Measurements from ENCODE around the gene CEP112. TPM values are rescaled to one million over a fixed set of nuclear protein-coding genes. Genes with fewer than 3 reads are reported as not detected.

The CEP112 gene
- total and polyA plus RNA-seq, 2 experiments from 2014 or later = 4.0 to 4.3 TPM

DNA sequence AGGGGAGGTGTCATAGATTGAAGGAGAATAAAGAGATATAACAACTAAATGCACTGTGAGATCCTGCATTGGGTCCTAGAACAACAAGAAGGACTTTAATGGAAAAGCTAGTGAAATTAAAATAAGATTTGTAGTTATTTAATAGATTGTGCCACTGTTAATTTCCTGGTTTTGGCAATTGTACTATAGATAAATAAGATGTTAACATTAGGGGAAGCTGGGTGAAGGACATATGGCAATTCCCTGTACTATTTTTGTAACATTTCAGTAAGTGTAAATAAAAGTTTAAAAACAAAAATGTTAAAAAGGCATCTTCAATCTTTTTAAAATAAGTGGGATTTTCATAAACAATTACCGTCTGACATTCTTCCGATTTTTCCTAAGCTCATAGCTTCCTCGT lies 372.1 kb downstream of the CEP112 start:
- no peak overlapping the region for H2AFZ ChIP-seq
- no peaks in the 10 kb centered on the region for H3K4me1 ChIP-seq (ENCODE audit: insufficient read depth)
- DNase-seq (ENCODE audit: low spot score) = no peak
- Mint-ChIP-seq H3K27me3 (ENCODE audit: insufficient read depth, low read depth, poor library complexity) (no peaks in the 10 kb centered on the region), H3K4me1 (no peaks in the 10 kb centered on the region), H3K36me3 (ENCODE audit: low read depth) (no peaks in the 10 kb centered on the region), H3K27ac (no peak overlapping the region), H3K9me3 (no peaks in the 10 kb centered on the region), H3K4me3 (no peak overlapping the region)
- no peak overlapping the region for H3K27ac ChIP-seq (ENCODE audit: low read depth)
- no peak for ATAC-seq
- H3K27me3 ChIP-seq (ENCODE audit: insufficient read depth) = no peaks in the 10 kb centered on the region
- H3K4me2 ChIP-seq = no peak overlapping the region
- no peaks in the 10 kb centered on the region for H3K79me2 ChIP-seq (replicated peaks; ENCODE audit: insufficient read depth)
- no peaks in the 10 kb centered on the region for H3F3A ChIP-seq (replicated peaks; ENCODE audit: low read depth)
- H3K4me3 ChIP-seq = no peak overlapping the region
- no peaks in the 10 kb centered on the region for H3K36me3 ChIP-seq (ENCODE audit: insufficient read depth)
- no peaks in the 10 kb centered on the region for H4K20me1 ChIP-seq (replicated peaks; ENCODE audit: insufficient read depth)
- no peaks in the 10 kb centered on the region for H3K9me2 ChIP-seq (ENCODE audit: insufficient read depth)
- TF ChIP-seq ZNF331 (CRISPR knock-in tag; IDR thresholded peaks at IDR 0.05; ENCODE audit: low read depth) (no peak), EZH2 (IDR thresholded peaks at IDR 0.05; ENCODE audit: low read depth, unreplicated experiment) (no peak), STAT1 (IDR thresholded peaks at IDR 0.05; ENCODE audit: unreplicated experiment) (no peak), JUNB (IDR thresholded peaks at IDR 0.05; ENCODE audit: unreplicated experiment) (no peak), ZNF114 (CRISPR knock-in tag; IDR thresholded peaks at IDR 0.05) (no peak), CREB1 (CRISPR knock-in tag; IDR thresholded peaks at IDR 0.05; ENCODE audit: low read depth) (no peak), NANOG (IDR thresholded peaks at IDR 0.05; ENCODE audit: borderline replicate concordance) (no peak), EZH2phosphoT487 (IDR thresholded peaks at IDR 0.05; ENCODE audit: unreplicated experiment) (no peak), POLR2AphosphoS5 (IDR thresholded peaks at IDR 0.05; ENCODE audit: low read depth) (no peak)
- TF ChIP-seq, protein P1, sequence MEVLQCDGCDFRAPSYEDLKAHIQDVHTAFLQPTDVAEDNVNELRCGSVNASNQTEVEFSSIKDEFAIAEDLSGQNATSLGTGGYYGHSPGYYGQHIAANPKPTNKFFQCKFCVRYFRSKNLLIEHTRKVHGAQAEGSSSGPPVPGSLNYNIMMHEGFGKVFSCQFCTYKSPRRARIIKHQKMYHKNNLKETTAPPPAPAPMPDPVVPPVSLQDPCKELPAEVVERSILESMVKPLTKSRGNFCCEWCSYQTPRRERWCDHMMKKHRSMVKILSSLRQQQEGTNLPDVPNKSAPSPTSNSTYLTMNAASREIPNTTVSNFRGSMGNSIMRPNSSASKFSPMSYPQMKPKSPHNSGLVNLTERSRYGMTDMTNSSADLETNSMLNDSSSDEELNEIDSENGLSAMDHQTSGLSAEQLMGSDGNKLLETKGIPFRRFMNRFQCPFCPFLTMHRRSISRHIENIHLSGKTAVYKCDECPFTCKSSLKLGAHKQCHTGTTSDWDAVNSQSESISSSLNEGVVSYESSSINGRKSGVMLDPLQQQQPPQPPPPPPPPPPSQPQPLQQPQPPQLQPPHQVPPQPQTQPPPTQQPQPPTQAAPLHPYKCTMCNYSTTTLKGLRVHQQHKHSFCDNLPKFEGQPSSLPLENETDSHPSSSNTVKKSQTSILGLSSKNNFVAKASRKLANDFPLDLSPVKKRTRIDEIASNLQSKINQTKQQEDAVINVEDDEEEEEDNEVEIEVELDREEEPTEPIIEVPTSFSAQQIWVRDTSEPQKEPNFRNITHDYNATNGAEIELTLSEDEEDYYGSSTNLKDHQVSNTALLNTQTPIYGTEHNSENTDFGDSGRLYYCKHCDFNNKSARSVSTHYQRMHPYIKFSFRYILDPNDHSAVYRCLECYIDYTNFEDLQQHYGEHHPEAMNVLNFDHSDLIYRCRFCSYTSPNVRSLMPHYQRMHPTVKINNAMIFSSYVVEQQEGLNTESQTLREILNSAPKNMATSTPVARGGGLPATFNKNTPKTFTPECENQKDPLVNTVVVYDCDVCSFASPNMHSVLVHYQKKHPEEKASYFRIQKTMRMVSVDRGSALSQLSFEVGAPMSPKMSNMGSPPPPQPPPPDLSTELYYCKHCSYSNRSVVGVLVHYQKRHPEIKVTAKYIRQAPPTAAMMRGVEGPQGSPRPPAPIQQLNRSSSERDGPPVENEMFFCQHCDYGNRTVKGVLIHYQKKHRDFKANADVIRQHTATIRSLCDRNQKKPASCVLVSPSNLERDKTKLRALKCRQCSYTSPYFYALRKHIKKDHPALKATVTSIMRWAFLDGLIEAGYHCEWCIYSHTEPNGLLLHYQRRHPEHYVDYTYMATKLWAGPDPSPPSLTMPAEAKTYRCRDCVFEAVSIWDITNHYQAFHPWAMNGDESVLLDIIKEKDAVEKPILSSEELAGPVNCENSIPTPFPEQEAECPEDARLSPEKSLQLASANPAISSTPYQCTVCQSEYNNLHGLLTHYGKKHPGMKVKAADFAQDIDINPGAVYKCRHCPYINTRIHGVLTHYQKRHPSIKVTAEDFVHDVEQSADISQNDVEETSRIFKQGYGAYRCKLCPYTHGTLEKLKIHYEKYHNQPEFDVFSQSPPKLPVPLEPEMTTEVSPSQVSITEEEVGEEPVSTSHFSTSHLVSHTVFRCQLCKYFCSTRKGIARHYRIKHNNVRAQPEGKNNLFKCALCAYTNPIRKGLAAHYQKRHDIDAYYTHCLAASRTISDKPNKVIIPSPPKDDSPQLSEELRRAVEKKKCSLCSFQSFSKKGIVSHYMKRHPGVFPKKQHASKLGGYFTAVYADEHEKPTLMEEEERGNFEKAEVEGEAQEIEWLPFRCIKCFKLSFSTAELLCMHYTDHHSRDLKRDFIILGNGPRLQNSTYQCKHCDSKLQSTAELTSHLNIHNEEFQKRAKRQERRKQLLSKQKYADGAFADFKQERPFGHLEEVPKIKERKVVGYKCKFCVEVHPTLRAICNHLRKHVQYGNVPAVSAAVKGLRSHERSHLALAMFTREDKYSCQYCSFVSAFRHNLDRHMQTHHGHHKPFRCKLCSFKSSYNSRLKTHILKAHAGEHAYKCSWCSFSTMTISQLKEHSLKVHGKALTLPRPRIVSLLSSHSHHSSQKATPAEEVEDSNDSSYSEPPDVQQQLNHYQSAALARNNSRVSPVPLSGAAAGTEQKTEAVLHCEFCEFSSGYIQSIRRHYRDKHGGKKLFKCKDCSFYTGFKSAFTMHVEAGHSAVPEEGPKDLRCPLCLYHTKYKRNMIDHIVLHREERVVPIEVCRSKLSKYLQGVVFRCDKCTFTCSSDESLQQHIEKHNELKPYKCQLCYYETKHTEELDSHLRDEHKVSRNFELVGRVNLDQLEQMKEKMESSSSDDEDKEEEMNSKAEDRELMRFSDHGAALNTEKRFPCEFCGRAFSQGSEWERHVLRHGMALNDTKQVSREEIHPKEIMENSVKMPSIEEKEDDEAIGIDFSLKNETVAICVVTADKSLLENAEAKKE (CRISPR knock-in tag; IDR thresholded peaks at IDR 0.05) = no peak
- TF ChIP-seq, protein P2, sequence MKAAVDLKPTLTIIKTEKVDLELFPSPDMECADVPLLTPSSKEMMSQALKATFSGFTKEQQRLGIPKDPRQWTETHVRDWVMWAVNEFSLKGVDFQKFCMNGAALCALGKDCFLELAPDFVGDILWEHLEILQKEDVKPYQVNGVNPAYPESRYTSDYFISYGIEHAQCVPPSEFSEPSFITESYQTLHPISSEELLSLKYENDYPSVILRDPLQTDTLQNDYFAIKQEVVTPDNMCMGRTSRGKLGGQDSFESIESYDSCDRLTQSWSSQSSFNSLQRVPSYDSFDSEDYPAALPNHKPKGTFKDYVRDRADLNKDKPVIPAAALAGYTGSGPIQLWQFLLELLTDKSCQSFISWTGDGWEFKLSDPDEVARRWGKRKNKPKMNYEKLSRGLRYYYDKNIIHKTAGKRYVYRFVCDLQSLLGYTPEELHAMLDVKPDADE (IDR thresholded peaks at IDR 0.05) = no peak
- TF ChIP-seq, protein P3, sequence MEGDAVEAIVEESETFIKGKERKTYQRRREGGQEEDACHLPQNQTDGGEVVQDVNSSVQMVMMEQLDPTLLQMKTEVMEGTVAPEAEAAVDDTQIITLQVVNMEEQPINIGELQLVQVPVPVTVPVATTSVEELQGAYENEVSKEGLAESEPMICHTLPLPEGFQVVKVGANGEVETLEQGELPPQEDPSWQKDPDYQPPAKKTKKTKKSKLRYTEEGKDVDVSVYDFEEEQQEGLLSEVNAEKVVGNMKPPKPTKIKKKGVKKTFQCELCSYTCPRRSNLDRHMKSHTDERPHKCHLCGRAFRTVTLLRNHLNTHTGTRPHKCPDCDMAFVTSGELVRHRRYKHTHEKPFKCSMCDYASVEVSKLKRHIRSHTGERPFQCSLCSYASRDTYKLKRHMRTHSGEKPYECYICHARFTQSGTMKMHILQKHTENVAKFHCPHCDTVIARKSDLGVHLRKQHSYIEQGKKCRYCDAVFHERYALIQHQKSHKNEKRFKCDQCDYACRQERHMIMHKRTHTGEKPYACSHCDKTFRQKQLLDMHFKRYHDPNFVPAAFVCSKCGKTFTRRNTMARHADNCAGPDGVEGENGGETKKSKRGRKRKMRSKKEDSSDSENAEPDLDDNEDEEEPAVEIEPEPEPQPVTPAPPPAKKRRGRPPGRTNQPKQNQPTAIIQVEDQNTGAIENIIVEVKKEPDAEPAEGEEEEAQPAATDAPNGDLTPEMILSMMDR (conservative IDR thresholded peaks at IDR 0.05; ENCODE audit: low read depth in 2 of 2) = no peak
- TF ChIP-seq, protein P4, sequence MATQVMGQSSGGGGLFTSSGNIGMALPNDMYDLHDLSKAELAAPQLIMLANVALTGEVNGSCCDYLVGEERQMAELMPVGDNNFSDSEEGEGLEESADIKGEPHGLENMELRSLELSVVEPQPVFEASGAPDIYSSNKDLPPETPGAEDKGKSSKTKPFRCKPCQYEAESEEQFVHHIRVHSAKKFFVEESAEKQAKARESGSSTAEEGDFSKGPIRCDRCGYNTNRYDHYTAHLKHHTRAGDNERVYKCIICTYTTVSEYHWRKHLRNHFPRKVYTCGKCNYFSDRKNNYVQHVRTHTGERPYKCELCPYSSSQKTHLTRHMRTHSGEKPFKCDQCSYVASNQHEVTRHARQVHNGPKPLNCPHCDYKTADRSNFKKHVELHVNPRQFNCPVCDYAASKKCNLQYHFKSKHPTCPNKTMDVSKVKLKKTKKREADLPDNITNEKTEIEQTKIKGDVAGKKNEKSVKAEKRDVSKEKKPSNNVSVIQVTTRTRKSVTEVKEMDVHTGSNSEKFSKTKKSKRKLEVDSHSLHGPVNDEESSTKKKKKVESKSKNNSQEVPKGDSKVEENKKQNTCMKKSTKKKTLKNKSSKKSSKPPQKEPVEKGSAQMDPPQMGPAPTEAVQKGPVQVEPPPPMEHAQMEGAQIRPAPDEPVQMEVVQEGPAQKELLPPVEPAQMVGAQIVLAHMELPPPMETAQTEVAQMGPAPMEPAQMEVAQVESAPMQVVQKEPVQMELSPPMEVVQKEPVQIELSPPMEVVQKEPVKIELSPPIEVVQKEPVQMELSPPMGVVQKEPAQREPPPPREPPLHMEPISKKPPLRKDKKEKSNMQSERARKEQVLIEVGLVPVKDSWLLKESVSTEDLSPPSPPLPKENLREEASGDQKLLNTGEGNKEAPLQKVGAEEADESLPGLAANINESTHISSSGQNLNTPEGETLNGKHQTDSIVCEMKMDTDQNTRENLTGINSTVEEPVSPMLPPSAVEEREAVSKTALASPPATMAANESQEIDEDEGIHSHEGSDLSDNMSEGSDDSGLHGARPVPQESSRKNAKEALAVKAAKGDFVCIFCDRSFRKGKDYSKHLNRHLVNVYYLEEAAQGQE (IDR thresholded peaks at IDR 0.05; ENCODE audit: unreplicated experiment) = no peak
